Activated CD8-positive, alpha-beta T cell treated with anti-CD3 and anti-CD28 coated beads, Interleukin-2, amount 10 ng/mL, durations not matched to agents 7 days and 5 days (primary cell): ENCODE results near the gene GPR176. TPM values are rescaled to one million over a fixed set of nuclear protein-coding genes. Genes with fewer than 3 reads are reported as not detected.

Experiments used
- ATAC-seq: fragments of 150-1000 bp; cut with Tn5 transposase; one replicate; pipeline ENCODE4 v1.10.0; 2021; ENCODE audit warnings: moderate library complexity
- CTCF ChIA-PET: fragments of 350-600 bp; sonication (Branson Sonifier 250); formaldehyde crosslinking; loops from one replicate; lab custom pipeline; 2021; ENCODE audit warnings: antibody characterized with exemption; lab: Charles Lee
- POLR2A ChIA-PET: fragments of 350-600 bp; sonication (Branson Sonifier 250); formaldehyde crosslinking; loops from one replicate; lab custom pipeline; 2021; ENCODE audit warnings: antibody characterized with exemption; lab: Charles Lee
- DNase-seq: peaks from one replicate; pipeline ENCODE4 v3.0.0-alpha.2; 2020
- H3K27ac Mint-ChIP-seq: one replicate; pipeline ENCODE4 v1.8.0; 2021; ENCODE audit warnings: mild to moderate bottlenecking, mixed read lengths
- H3K27me3 Mint-ChIP-seq: one replicate; pipeline ENCODE4 v1.8.0; 2021; ENCODE audit warnings: low read depth, mixed read lengths
- H3K36me3 Mint-ChIP-seq: one replicate; pipeline ENCODE4 v1.8.0; 2021; ENCODE audit warnings: low read depth, mixed read lengths
- H3K4me1 Mint-ChIP-seq: one replicate; pipeline ENCODE4 v1.8.0; 2021; ENCODE audit warnings: low read depth, mixed read lengths
- H3K4me3 Mint-ChIP-seq: one replicate; pipeline ENCODE4 v1.8.0; 2021; ENCODE audit warnings: mild to moderate bottlenecking, mixed read lengths
- H3K9me3 Mint-ChIP-seq: one replicate; pipeline ENCODE4 v1.8.0; 2022; ENCODE audit warnings: mixed read lengths; ENCODE audit not compliant: insufficient read depth
- total RNA-seq, 2 experiments: library from RNA; stranded (reverse); gene quantifications; one replicate each; pipeline ENCODE4 v1.2.3, GENCODE V29; 2021

Gene GPR176, protein sequence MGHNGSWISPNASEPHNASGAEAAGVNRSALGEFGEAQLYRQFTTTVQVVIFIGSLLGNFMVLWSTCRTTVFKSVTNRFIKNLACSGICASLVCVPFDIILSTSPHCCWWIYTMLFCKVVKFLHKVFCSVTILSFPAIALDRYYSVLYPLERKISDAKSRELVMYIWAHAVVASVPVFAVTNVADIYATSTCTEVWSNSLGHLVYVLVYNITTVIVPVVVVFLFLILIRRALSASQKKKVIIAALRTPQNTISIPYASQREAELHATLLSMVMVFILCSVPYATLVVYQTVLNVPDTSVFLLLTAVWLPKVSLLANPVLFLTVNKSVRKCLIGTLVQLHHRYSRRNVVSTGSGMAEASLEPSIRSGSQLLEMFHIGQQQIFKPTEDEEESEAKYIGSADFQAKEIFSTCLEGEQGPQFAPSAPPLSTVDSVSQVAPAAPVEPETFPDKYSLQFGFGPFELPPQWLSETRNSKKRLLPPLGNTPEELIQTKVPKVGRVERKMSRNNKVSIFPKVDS
- not detected for total RNA-seq

DNA sequence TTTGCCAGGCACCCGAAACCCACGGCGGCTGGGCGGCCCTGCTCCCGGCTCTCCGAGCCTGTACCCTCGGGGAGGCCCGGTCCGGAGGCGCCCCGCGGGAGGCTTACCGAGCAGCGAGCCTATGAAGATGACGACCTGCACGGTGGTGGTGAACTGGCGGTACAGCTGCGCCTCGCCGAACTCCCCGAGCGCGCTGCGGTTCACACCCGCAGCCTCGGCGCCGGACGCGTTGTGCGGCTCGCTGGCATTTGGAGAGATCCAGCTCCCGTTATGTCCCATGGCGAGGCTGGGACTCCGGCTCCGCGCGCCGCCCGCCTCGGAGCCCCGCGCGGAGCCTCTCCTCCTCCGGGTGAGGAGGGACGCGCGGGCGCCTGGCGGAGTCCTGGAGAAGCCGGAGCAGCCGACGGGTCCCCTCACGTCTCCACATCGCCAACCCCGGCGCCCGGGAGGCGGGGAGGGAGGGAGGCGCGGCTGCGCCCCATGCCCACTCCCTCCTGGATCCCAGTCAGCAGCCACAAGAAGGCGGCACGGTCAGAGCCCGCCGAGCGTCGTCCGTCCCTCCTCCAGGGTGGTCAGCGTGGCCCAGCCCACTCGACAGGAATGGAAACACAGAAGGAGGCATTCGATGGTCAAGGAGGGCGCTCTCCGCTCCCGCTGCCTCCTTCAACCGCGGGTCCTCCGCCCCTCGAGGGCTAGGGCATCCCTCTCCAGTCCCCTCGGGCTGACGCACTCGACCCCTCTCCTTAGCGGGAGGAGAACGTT, at the start of gene GPR176:
Gene GPR176 (minus strand): TSS at position 519 of the 762 bp plus-strand sequence. CDS start 240 bp downstream, at position 279.
- ChIA-PET POLR2A (no interaction called here), CTCF (no interaction called here)
- H3K27ac Mint-ChIP-seq: no peak within 1 kb of the TSS
- H3K4me3 Mint-ChIP-seq: peak within 1 kb of the TSS; percentile 79
- ATAC-seq (peak; percentile 38), DNase-seq (peak; percentile 28)
- H3K4me1 Mint-ChIP-seq: peaks cover 16% of the 10 kb centered on the region
- H3K36me3 Mint-ChIP-seq: peaks cover 9% of the 10 kb centered on the region
- peaks cover 29% of the 10 kb centered on the region for H3K27me3 Mint-ChIP-seq
- H3K9me3 Mint-ChIP-seq: peaks cover 3% of the 10 kb centered on the region

DNA sequence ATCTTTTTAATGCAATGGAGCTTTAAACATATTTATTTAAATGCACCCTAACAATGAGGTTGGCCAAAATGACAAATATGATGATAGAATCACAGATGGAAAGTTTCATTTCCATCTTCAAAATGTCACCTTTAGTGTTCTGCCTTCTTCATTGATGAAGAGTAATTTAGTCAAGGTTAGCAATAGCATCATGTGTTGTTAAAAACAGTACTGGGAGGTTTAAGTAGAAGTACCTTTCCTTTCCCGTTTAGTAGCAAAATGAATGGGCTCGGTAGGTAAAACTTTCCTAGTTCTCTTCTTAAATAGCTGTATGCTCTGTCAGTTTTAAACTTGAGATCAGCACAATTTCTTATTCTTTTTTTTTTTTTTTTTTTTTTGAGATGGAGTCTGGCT, 48.9 kb upstream of the GPR176 start:
- peaks cover 11% of the 10 kb centered on the region for H3K4me1 Mint-ChIP-seq
- DNase-seq (no peak), ATAC-seq (no peak)
- no peak overlapping the region for H3K4me3 Mint-ChIP-seq
- H3K9me3 Mint-ChIP-seq: no peaks in the 10 kb centered on the region
- H3K27ac Mint-ChIP-seq: no peak overlapping the region
- ChIA-PET CTCF (no interaction called here), POLR2A (no interaction called here)
- H3K27me3 Mint-ChIP-seq: no peaks in the 10 kb centered on the region
- H3K36me3 Mint-ChIP-seq: peaks cover 32% of the 10 kb centered on the region

DNA sequence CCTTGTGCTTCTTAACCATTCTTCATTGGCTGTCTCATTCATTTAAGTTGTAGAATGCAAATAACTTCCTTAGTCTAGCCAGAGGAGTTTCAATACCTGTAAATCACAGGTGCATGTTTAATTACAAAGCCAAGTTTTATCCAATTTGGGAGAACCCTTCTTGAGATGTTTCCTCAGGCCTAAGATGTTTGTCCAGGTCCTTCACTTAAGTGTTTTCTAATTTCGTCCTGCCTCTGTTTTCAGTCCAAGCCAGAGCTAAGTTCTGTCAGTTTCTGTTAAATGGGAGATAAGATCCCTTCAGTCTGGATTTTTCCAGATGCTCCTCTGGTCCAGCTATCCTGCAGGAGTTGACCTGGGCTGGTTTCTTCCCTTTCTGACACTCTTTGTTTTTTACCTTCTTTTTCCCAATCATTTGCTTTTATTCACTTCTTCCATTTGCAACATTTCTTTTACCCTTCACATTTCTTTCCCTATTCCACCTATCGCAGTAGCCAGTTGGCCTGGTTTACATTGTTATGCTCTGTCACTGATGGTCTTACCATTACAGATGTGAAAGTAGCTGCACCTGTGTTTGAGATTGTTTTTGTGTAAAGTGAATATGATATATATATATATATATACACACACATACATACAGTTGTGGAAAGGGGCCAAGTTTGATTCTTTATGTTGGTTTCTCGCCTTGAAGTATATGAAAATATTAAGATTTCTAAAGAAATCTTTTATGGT, 48.4 kb upstream of the GPR176 start:
- Mint-ChIP-seq H3K36me3 (peaks cover 34% of the 10 kb centered on the region), H3K27ac (no peak overlapping the region), H3K4me3 (no peak overlapping the region), H3K4me1 (peaks cover 11% of the 10 kb centered on the region), H3K27me3 (no peaks in the 10 kb centered on the region), H3K9me3 (no peaks in the 10 kb centered on the region)
- DNase-seq: no peak
- ChIA-PET POLR2A (no interaction called here), CTCF (no interaction called here)
- ATAC-seq: no peak

DNA sequence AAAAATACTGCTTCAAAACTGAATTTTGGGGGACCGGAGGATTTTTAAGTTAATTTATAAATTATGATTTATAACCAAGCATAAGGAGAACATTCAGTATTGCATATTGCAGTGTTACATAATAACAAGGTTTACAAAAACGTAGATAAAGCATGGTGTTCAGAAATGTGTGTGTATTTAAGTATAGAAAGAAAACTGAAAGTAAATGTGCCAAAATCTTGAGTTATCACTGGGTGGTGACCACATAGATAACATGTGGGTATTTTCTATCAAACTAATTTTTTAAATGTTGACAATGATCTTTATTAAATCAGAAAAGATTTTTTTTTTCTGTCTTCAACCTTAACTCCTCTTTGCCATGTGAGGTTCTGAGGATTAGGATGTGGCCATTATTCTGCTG, 46.5 kb upstream of the GPR176 start:
- H3K4me1 Mint-ChIP-seq: peaks cover 11% of the 10 kb centered on the region
- ChIA-PET CTCF (no interaction called here), POLR2A (no interaction called here)
- H3K27me3 Mint-ChIP-seq: no peaks in the 10 kb centered on the region
- no peaks in the 10 kb centered on the region for H3K9me3 Mint-ChIP-seq
- H3K27ac Mint-ChIP-seq: no peak overlapping the region
- peaks cover 43% of the 10 kb centered on the region for H3K36me3 Mint-ChIP-seq
- no peak for ATAC-seq
- DNase-seq: no peak
- H3K4me3 Mint-ChIP-seq: no peak overlapping the region

DNA sequence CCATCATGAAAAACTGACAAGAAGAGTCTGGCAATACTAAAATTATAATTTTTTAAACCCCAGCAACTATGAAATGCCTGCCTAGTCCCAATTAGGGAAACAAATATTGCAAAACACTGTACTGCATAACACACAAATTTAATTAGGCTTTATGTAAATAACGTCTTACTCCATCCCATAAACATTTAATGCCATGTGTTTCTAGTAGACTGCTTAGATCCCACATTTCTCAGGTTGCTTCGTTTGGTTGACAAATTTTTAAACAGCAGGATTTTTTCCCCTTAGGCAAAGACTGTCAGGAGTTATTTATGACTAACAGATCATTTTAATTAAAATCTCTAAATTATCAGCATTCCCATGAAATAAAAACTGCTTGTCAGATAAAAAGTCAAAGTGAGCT, 43.7 kb upstream of the GPR176 start:
- H3K4me3 Mint-ChIP-seq: no peak overlapping the region
- ChIA-PET POLR2A (interaction anchor here (0.6 kb wide), 1 partner anchor 181 kb away, joined by 3 read pairs; no protein-coding TSS in a partner anchor), CTCF (no interaction called here)
- no peaks in the 10 kb centered on the region for H3K27me3 Mint-ChIP-seq
- DNase-seq (no peak), ATAC-seq (no peak)
- H3K4me1 Mint-ChIP-seq: peaks cover 11% of the 10 kb centered on the region
- no peaks in the 10 kb centered on the region for H3K9me3 Mint-ChIP-seq
- H3K36me3 Mint-ChIP-seq: peaks cover 40% of the 10 kb centered on the region
- H3K27ac Mint-ChIP-seq: no peak overlapping the region

DNA sequence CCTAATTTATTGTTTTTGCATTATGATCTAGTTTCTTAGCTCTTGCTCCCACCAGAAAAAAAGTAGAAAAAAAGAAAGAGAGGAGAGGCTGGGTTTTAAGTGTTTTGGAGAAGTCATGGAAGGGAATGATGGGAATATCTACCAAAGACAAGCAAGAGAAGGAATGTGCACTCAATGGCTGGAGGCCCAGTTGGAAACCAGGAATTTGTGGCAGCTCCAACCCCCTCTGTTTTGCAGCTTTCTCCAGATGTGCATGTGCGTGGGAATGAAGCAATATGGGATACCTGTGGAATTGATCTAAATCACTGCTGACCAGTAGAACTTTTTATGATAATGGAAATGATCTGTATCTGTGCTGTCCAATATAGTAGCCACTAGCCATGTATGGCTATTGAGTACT, 41.0 kb upstream of the GPR176 start:
- POLR2A ChIA-PET: no interaction called here
- CTCF ChIA-PET: no interaction called here
- Mint-ChIP-seq H3K27ac (no peak overlapping the region), H3K9me3 (no peaks in the 10 kb centered on the region), H3K4me1 (peaks cover 2% of the 10 kb centered on the region), H3K27me3 (no peaks in the 10 kb centered on the region), H3K36me3 (peaks cover 31% of the 10 kb centered on the region), H3K4me3 (no peak overlapping the region)
- DNase-seq: no peak
- ATAC-seq: no peak

DNA sequence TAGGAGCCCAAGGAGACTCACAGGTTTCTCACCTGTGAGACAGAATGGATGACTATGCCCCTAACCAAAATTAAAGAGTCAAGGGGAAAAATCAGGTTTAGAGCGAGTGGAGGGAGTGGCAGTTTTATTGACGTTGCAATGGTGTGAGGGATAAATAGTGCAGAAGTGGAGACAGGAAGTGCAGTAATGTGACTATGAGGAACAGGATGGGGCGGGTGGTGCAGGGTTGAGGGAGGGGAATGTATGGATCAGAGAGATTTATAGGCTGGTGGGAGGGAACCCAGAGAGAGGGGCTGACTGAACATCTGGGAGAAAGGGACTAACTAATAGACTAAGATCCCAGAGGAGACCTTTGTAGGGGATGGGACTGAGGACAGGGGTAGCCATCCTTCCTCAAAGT, 40.3 kb upstream of the GPR176 start:
- Mint-ChIP-seq H3K36me3 (peaks cover 27% of the 10 kb centered on the region), H3K4me3 (no peak overlapping the region), H3K27ac (no peak overlapping the region), H3K4me1 (no peaks in the 10 kb centered on the region), H3K9me3 (no peaks in the 10 kb centered on the region), H3K27me3 (no peaks in the 10 kb centered on the region)
- no peak for ATAC-seq
- ChIA-PET POLR2A (no interaction called here), CTCF (no interaction called here)
- no peak for DNase-seq

DNA sequence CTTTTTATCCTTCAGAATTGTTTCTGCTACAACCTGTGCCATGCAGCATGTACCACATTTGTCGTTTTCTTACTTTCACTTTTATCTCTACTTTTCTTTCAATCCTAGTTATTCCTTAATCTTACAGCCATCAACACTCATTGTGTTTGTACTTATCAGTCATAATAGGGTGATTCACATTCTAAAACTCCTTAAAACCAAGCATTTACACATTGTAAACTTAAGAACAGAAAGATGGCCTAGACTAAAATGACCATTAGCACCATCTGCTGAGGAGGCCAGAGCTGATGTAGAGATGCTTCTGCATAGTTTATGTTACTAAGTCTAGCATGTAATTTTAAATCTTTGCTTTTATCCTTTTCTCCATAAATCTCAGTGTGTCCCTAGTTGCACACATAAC, 39.3 kb upstream of the GPR176 start:
- POLR2A ChIA-PET: no interaction called here
- Mint-ChIP-seq H3K9me3 (no peaks in the 10 kb centered on the region), H3K27me3 (no peaks in the 10 kb centered on the region), H3K36me3 (peaks cover 31% of the 10 kb centered on the region), H3K27ac (no peak overlapping the region), H3K4me1 (no peaks in the 10 kb centered on the region), H3K4me3 (no peak overlapping the region)
- DNase-seq (no peak), ATAC-seq (no peak)
- CTCF ChIA-PET: no interaction called here

DNA sequence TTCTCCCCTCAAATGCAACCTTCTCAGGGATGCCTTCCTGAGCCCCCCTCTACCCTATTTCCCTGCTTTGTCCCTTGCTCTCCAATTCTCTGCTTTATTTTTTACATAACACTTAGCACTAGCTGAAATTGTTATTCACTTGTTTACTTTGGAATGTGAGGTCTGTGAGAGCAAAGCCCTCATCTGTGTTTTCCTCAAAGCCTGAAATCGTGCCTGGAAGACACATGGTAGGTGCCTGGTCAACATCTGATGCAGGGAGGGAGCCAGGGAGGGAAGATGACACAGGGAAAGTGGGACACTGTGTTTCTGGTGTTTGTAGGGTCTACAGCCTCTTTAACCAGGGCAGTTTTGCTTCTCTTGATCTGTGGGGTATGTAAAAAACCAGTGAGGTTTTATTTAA, 37.4 kb upstream of the GPR176 start:
- Mint-ChIP-seq H3K27me3 (no peaks in the 10 kb centered on the region), H3K27ac (no peak overlapping the region), H3K4me1 (no peaks in the 10 kb centered on the region), H3K9me3 (no peaks in the 10 kb centered on the region), H3K4me3 (no peak overlapping the region), H3K36me3 (peaks cover 28% of the 10 kb centered on the region)
- DNase-seq (no peak), ATAC-seq (no peak)
- POLR2A ChIA-PET: no interaction called here
- CTCF ChIA-PET: no interaction called here

DNA sequence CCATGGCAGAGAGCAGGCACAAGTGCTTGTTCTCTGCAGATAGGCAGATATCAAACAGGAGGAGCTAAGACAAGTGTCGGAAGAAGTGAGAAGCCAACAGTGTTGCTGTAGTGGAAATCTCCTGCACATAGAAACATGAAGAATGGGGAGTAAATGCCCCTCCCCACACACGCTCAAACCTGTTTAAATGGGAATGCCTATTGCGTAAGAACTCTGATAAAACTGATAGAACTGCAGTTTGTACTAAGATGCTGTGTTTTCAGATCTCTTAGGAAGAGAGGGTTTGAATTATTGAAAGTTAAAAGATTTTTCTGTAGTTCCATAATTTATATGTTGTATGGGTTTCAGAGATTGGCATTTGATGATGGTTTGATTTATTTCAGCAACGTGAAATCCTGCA, 33.5 kb upstream of the GPR176 start:
- ChIA-PET CTCF (interaction anchor here (1.1 kb wide), 1 partner anchor 26 kb away, joined by 3 read pairs; no protein-coding TSS in a partner anchor), POLR2A (no interaction called here)
- H3K9me3 Mint-ChIP-seq: no peaks in the 10 kb centered on the region

DNA sequence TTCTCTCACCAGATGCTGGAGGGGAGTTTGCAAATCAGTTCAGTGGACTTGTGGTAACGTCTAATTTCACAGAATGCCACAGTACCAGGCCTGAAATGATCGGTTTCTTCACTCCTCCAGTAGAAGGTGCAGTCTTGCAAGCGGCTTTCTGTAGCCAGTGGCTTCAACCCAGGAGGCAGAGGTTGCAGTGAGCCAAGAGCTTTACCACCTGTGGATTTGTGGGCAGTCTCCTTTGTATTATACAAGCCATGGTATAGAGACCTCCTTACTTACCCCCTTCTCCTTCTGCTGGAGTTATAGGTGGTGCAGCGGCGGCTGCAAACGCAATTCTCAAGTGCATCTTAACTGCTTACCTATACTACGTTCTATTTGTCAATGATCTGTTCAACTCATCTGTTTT, 31.5 kb upstream of the GPR176 start:
- Mint-ChIP-seq H3K9me3 (no peaks in the 10 kb centered on the region), H3K27ac (no peak overlapping the region), H3K4me3 (no peak overlapping the region), H3K4me1 (peaks cover 21% of the 10 kb centered on the region), H3K36me3 (peaks cover 36% of the 10 kb centered on the region), H3K27me3 (no peaks in the 10 kb centered on the region)
- ATAC-seq (no peak), DNase-seq (no peak)
- ChIA-PET POLR2A (no interaction called here), CTCF (no interaction called here)

More for the DNA sequence above, 33.5 kb upstream of the GPR176 start:
- H3K4me1 Mint-ChIP-seq: peaks cover 7% of the 10 kb centered on the region
- no peak for DNase-seq
- no peak overlapping the region for H3K27ac Mint-ChIP-seq
- no peak overlapping the region for H3K4me3 Mint-ChIP-seq
- ATAC-seq: no peak
- peaks cover 40% of the 10 kb centered on the region for H3K36me3 Mint-ChIP-seq
- H3K27me3 Mint-ChIP-seq: no peaks in the 10 kb centered on the region
